Activated naive CD8-positive, alpha-beta T cell treated with anti-CD3 and anti-CD28 coated beads, Interleukin-2, amount 10 ng/mL, durations not matched to agents 7 days and 5 days (primary cell): ENCODE results near the gene WBP1L. TPM values are rescaled to one million over a fixed set of nuclear protein-coding genes. Genes with fewer than 3 reads are reported as not detected.
"Not testable (repeated sequence)": the region's sequence is repeated elsewhere in the genome, so short reads cannot be mapped to it uniquely, and the experiment has no call there.

Experiments used
- ATAC-seq: fragments of 150-1000 bp; cut with Tn5 transposase; one replicate; pipeline ENCODE4 v1.10.0; 2021; ENCODE audit warnings: low read depth, moderate library complexity
- POLR2A ChIA-PET: fragments of 350-600 bp; sonication (Branson Sonifier 250); formaldehyde crosslinking; loops from one replicate; lab custom pipeline; 2021; ENCODE audit warnings: antibody characterized with exemption; lab: Charles Lee
- DNase-seq: peaks from one replicate; pipeline ENCODE4 v3.0.0; 2021
- H3K27ac Mint-ChIP-seq: one replicate; pipeline ENCODE4 v1.8.0; 2022; ENCODE audit warnings: mild to moderate bottlenecking, mixed read lengths
- H3K27me3 Mint-ChIP-seq: one replicate; pipeline ENCODE4 v1.8.0; 2022; ENCODE audit warnings: mild to moderate bottlenecking, moderate library complexity, mixed read lengths
- H3K36me3 Mint-ChIP-seq: one replicate; pipeline ENCODE4 v1.8.0; 2021; ENCODE audit warnings: mild to moderate bottlenecking, mixed read lengths
- H3K4me1 Mint-ChIP-seq: one replicate; pipeline ENCODE4 v1.8.0; 2021; ENCODE audit warnings: mixed read lengths
- H3K4me3 Mint-ChIP-seq: one replicate; pipeline ENCODE4 v1.8.0; 2022; ENCODE audit warnings: mild to moderate bottlenecking, moderate library complexity, mixed read lengths
- H3K9me3 Mint-ChIP-seq: one replicate; pipeline ENCODE4 v1.8.0; 2021; ENCODE audit warnings: mixed read lengths
- total RNA-seq, 2 experiments: library from RNA; stranded (reverse); gene quantifications; one replicate each; pipeline ENCODE4 v1.2.3, GENCODE V29; 2021

Gene WBP1L
- total RNA-seq, 2 experiments from 2014 or later = 31.0 to 31.4 TPM

GRCh38 chr10:102752934-102753664 is 9.4 kb downstream of the WBP1L start:
- no peak overlapping the region for H3K27ac Mint-ChIP-seq
- no peak overlapping the region for H3K4me3 Mint-ChIP-seq
- ATAC-seq = peak; percentile 72
- H3K36me3 Mint-ChIP-seq = peaks cover 12% of the 10 kb centered on the region
- no peaks in the 10 kb centered on the region for H3K9me3 Mint-ChIP-seq
- H3K4me1 Mint-ChIP-seq = peaks cover 35% of the 10 kb centered on the region
- H3K27me3 Mint-ChIP-seq = no peaks in the 10 kb centered on the region
- POLR2A ChIA-PET = interaction anchor here (1.5 kb wide), 1 partner anchor 23 kb away, joined by 3 read pairs; no protein-coding TSS in a partner anchor
- no peak for DNase-seq

GRCh38 chr10:102753718-102754117 is 10.0 kb downstream of the WBP1L start:
- Mint-ChIP-seq H3K27me3 (no peaks in the 10 kb centered on the region), H3K4me3 (no peak overlapping the region), H3K36me3 (peaks cover 7% of the 10 kb centered on the region), H3K4me1 (peaks cover 37% of the 10 kb centered on the region), H3K27ac (no peak overlapping the region), H3K9me3 (no peaks in the 10 kb centered on the region)
- DNase-seq (no peak), ATAC-seq (no peak)
- POLR2A ChIA-PET = interaction anchor here (1.5 kb wide), 1 partner anchor 22 kb away, joined by 3 read pairs; no protein-coding TSS in a partner anchor

GRCh38 chr10:102757323-102757722 is 13.6 kb downstream of the WBP1L start:
- POLR2A ChIA-PET = interaction anchor here (0.6 kb wide), 1 partner anchor 14 kb away, joined by 4 read pairs; no protein-coding TSS in a partner anchor
- peaks cover 27% of the 10 kb centered on the region for H3K4me1 Mint-ChIP-seq
- DNase-seq (no peak), ATAC-seq (no peak)
- H3K27me3 Mint-ChIP-seq = no peaks in the 10 kb centered on the region
- H3K36me3 Mint-ChIP-seq = peaks cover 10% of the 10 kb centered on the region
- no peaks in the 10 kb centered on the region for H3K9me3 Mint-ChIP-seq
- H3K4me3 Mint-ChIP-seq = no peak overlapping the region
- H3K27ac Mint-ChIP-seq = no peak overlapping the region

DNA sequence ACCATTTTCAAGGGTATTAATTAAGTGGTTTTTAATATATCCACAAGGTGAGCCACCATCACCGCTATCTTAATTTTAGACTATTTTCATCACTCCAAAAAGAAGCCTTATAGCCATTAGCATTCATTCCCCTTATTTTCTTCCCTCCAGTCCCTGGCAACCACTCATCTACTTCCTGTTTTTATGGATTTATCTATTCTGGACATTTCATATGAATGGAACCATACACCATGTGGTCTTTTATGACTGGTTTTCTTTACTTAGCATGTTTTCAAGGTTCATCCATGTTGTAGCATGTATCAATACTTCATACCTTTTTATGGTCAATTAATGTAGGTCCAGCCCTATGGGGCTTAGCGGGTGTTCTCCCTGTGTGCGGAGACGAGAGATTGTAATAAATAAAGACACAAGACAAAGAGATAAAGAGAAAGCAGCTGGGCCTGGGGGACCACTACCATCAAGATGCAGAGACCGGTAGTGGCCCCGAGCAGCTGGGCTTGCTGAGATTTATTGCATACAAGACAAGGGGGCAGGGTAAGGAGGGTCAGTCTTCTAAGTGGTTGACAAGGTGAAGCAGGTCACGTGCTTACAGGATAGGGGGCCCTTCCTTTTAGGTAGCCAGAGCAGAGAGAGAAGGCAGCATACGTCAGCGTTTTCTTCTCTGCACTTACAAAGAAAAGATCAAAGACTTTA is 14.6 kb downstream of the WBP1L start:
- DNase-seq (no peak), ATAC-seq (no peak)
- Mint-ChIP-seq H3K27me3 (no peaks in the 10 kb centered on the region), H3K27ac (no peak overlapping the region), H3K4me3 (peak overlapping the region; percentile 21), H3K9me3 (no peaks in the 10 kb centered on the region), H3K4me1 (peaks cover 16% of the 10 kb centered on the region), H3K36me3 (peaks cover 17% of the 10 kb centered on the region)
- POLR2A ChIA-PET = no interaction called here

DNA sequence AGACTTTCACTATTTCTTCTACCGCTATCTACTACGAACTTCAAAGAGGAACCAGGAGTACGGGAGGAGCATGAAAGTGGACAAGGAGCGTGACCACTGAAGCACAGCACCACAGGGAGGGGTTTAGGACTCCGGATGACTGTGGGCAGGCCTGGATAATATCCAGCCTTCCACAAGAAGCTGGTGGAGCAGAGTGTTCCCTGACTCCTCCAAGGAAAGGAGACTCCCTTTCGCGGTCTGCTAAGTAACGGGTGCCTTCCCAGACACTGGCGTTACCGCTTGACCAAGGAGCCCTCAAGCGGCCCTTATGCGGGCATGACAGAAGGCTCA is 15.2 kb downstream of the WBP1L start:
- H3K27me3 Mint-ChIP-seq, POLR2A ChIA-PET, H3K9me3 Mint-ChIP-seq, DNase-seq, ATAC-seq: not testable (repeated sequence)
- peak overlapping the region; percentile 24 for H3K4me3 Mint-ChIP-seq
- H3K36me3 Mint-ChIP-seq = peaks cover 17% of the 10 kb centered on the region
- peak overlapping the region; percentile 17 for H3K27ac Mint-ChIP-seq
- peaks cover 13% of the 10 kb centered on the region for H3K4me1 Mint-ChIP-seq

GRCh38 chr10:102759497-102760210 is 15.9 kb downstream of the WBP1L start:
- H3K27ac Mint-ChIP-seq = no peak overlapping the region

GRCh38 chr10:102761981-102762380 is 18.2 kb downstream of the WBP1L start:
- Mint-ChIP-seq H3K4me3 (no peak overlapping the region), H3K36me3 (peaks cover 25% of the 10 kb centered on the region), H3K4me1 (peaks cover 14% of the 10 kb centered on the region), H3K27me3 (no peaks in the 10 kb centered on the region), H3K9me3 (no peaks in the 10 kb centered on the region), H3K27ac (no peak overlapping the region)
- ATAC-seq = no peak
- POLR2A ChIA-PET = no interaction called here
- DNase-seq = no peak

More at GRCh38 chr10:102759497-102760210, 15.9 kb downstream of the WBP1L start:
- Mint-ChIP-seq H3K27me3 (no peaks in the 10 kb centered on the region), H3K36me3 (peaks cover 17% of the 10 kb centered on the region), H3K4me1 (peaks cover 13% of the 10 kb centered on the region), H3K4me3 (no peak overlapping the region), H3K9me3 (no peaks in the 10 kb centered on the region)
- POLR2A ChIA-PET = no interaction called here
- ATAC-seq (no peak), DNase-seq (no peak)

- Mint-ChIP-seq H3K36me3 (peaks cover 25% of the 10 kb centered on the region), H3K4me1 (peaks cover 11% of the 10 kb centered on the region), H3K4me3 (no peak overlapping the region)
These were observed 18.8 kb downstream of the WBP1L start for GRCh38 chr10:102762401-102763015.

DNA sequence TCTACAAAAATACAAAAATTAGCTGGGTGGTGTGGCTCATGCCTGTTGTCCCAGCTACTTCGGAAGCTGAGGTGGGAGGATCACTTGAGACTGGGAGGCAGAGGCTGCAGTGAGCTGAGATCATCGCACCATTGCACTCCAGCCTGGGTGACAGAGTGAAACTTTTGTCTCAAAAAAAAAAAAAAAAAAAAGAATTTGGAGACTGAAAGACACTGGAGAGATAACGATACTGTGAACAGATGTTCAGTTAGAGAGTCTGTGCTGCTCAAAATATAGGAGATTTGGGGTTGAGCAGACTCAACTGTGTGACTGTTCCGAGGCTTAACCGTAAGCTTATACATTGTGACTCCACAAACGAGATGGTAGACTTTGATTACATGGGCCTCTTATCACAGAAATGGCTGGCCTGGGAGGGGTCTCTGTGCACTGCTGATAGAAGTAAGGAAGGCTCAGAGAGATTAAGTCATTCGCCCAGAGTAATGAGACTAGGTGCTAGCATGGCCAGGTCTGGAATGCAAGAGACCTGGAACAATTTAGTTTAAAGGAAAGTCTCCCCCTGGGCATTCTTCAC is 19.4 kb downstream of the WBP1L start:
- Mint-ChIP-seq H3K27ac (no peak overlapping the region), H3K36me3 (peaks cover 27% of the 10 kb centered on the region), H3K9me3 (no peaks in the 10 kb centered on the region), H3K27me3 (no peaks in the 10 kb centered on the region), H3K4me1 (peaks cover 11% of the 10 kb centered on the region), H3K4me3 (no peak overlapping the region)
- POLR2A ChIA-PET = interaction anchor here (0.6 kb wide), 1 partner anchor 125 kb away, joined by 3 read pairs; no protein-coding TSS in a partner anchor
- no peak for ATAC-seq
- no peak for DNase-seq

More at GRCh38 chr10:102762401-102763015, 18.8 kb downstream of the WBP1L start:
- Mint-ChIP-seq H3K9me3 (no peaks in the 10 kb centered on the region), H3K27ac (no peak overlapping the region), H3K27me3 (no peaks in the 10 kb centered on the region)
- POLR2A ChIA-PET = interaction anchor here (0.6 kb wide), 1 partner anchor 126 kb away, joined by 3 read pairs; no protein-coding TSS in a partner anchor
- ATAC-seq = no peak
- no peak for DNase-seq

DNA sequence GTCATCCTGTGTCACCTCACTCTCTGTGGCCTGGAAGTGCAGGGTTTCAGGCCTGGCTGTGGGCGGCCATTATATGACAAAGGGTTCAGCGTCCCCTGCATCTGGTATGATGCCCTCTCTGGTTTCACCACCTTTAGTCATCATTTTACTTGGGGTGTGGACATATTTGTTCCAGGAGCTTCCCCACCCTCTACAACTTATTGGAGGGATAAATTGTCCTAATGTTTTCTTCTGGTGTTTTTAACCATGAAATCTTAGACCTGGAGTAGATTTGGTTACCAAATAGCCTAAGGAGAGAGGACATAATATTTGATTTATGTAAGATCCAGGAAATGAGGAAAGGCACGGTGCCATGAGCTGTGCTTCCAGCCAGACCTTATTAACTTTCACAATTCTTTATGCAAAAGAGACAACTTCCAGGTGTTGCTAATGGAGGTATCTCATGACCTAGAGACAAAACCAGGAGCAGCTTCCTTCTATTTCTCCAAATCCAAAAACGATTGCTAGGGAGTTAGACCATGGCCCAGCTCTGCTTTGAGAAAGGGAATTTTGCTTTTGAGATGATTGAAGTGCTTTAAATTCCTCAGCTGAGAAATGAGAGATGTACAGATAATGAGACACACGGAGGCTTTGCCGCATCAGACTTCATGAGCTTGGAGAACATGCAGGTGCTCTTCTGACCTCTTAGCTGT is 20.9 kb downstream of the WBP1L start:
- H3K4me3 Mint-ChIP-seq = no peak overlapping the region
- peaks cover 26% of the 10 kb centered on the region for H3K36me3 Mint-ChIP-seq
- ATAC-seq = no peak
- no peaks in the 10 kb centered on the region for H3K27me3 Mint-ChIP-seq
- no peaks in the 10 kb centered on the region for H3K9me3 Mint-ChIP-seq
- no peak for DNase-seq
- H3K27ac Mint-ChIP-seq = no peak overlapping the region
- POLR2A ChIA-PET = no interaction called here
- H3K4me1 Mint-ChIP-seq = peaks cover 7% of the 10 kb centered on the region

DNA sequence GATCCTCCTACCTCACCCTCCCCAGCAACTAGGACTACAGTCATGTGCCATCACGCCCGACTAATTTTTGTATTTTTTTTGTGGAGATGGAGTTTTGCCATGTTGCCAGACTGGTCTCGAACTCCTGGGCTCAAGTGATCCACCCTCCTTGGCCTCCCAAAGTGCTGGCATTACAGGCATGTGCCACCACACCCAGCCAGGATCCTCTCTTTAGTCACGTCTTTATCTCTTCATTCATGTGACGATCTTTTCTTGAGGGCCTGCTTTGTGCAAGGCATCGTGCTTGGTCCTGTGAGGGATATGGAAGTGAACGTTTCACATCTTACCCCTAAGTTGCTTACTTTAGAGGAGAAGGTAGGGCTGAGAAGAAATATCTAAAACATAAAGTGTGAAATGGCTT is 21.6 kb downstream of the WBP1L start:
- ATAC-seq = no peak
- H3K9me3 Mint-ChIP-seq = no peaks in the 10 kb centered on the region
- POLR2A ChIA-PET = no interaction called here

GRCh38 chr10:102767428-102768160 is 23.8 kb downstream of the WBP1L start:
- no peak for ATAC-seq
- Mint-ChIP-seq H3K9me3 (no peaks in the 10 kb centered on the region), H3K36me3 (peaks cover 17% of the 10 kb centered on the region), H3K4me1 (peaks cover 13% of the 10 kb centered on the region), H3K4me3 (no peak overlapping the region), H3K27me3 (no peaks in the 10 kb centered on the region), H3K27ac (no peak overlapping the region)
- DNase-seq = no peak
- POLR2A ChIA-PET = no interaction called here

More for the DNA sequence above, 21.6 kb downstream of the WBP1L start:
- H3K27ac Mint-ChIP-seq = no peak overlapping the region
- H3K4me1 Mint-ChIP-seq = peaks cover 8% of the 10 kb centered on the region
- no peak overlapping the region for H3K4me3 Mint-ChIP-seq
- H3K36me3 Mint-ChIP-seq = peaks cover 23% of the 10 kb centered on the region
- H3K27me3 Mint-ChIP-seq = no peaks in the 10 kb centered on the region
- no peak for DNase-seq
